Vagina (tissue), 2 donors: Measurements from ENCODE around the gene SFXN1. TPM values are rescaled to one million over a fixed set of nuclear protein-coding genes. Genes with fewer than 3 reads are reported as not detected.
"Not testable (repeated sequence)": the region's sequence is repeated elsewhere in the genome, so short reads cannot be mapped to it uniquely, and the experiment has no call there.

Experiments
- DNase-seq, 2 donors: peaks; one replicate each; pipeline ENCODE4 v3.0.0-alpha.2; 2017; ENCODE audit errors: extremely low spot score in 2 of 2
- H3K27ac ChIP-seq: fragments of 200-600 bp; sonication (generic); one replicate; pipeline ENCODE4 v1.5.1; 2019
- H3K27me3 ChIP-seq: fragments of 200-600 bp; sonication (generic); one replicate; pipeline ENCODE4 v1.5.1; 2019
- H3K36me3 ChIP-seq, 2 donors: fragments of 200-600 bp; sonication (generic); one replicate each; pipeline ENCODE4 v1.5.1; 2017 to 2019
- H3K4me1 ChIP-seq: fragments of 200-600 bp; sonication (generic); one replicate; pipeline ENCODE4 v1.5.1; 2019
- H3K4me3 ChIP-seq, 2 donors: fragments of 200-600 bp; sonication (generic); 1 replicate in 1 of 2; 2 replicates in 1 of 2; pipeline ENCODE4 v1.5.1; 2016 to 2019
- H3K9me3 ChIP-seq: fragments of 200-600 bp; sonication (generic); one replicate; pipeline ENCODE4 v1.5.1; 2019
- POLR2A ChIP-seq, 2 donors: fragments of 450-650 bp; IDR thresholded peaks; one replicate each; pipeline ENCODE4 v1.6.1; 2017; ENCODE audit warnings: antibody characterized with exemption in 2 of 2, mild to moderate bottlenecking in 2 of 2, moderate library complexity in 2 of 2
- POLR2AphosphoS5 ChIP-seq, 2 donors: sonication (generic); formaldehyde crosslinking; IDR thresholded peaks; one replicate each; pipeline ENCODE4 v1.9.0; 2017; ENCODE audit warnings: antibody characterized with exemption in 2 of 2, mild to moderate bottlenecking in 2 of 2, low read depth in 1 of 2; ENCODE audit not compliant: insufficient read depth in 1 of 2
- intact Hi-C: fragments of 100-400 bp; cut with DNase I; formaldehyde crosslinking; loops from one replicate; pipeline ENCODE4 v1.15.1; 2023
- total RNA-seq: library from RNA; depleted of rRNA; stranded (reverse); fragments of >200 nt; gene quantifications from one replicate; pipeline ENCODE4 v1.2.3, GENCODE V29; 2016
- TF ChIP-seq, protein P1 (sequence below), 3 experiments: fragments of 450-650 bp in 2 of 3; fragments of 200-600 bp in 1 of 3; sonication (generic) in 1 of 3; IDR thresholded peaks; one replicate each; pipeline ENCODE4 v1.5.1; 2017 to 2019; ENCODE audit warnings: antibody characterized with exemption in 3 of 3, mild to moderate bottlenecking in 2 of 3, moderate library complexity in 2 of 3

Gene SFXN1
- total RNA-seq, 1 donor from 2014 or later = 88.6 TPM

DNA sequence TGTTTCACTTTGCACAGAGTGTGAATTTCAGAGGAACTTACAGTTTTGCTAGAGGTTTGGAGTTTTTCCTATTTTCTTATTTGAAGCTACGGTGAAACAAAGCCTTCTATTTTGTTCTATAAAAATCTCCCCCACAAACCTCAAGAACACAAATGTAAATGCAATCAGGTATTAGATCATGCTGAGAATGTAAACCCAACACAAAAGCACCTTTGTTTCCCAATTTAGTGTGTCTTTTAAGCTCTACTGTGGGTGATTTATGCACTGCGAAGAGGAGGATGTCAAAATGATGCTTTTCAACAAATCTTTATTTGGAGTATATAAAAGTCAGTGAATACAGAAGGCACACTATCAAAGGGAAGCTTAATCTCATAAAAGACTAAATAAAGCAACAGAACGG lies 30.1 kb upstream of the SFXN1 start:
- Histone ChIP-seq H3K27ac (no peak overlapping the region), H3K27me3 (no peaks in the 10 kb centered on the region), H3K4me1 (peaks cover 17% of the 10 kb centered on the region), H3K4me3 (no peak overlapping the region), H3K36me3 (no peaks in the 10 kb centered on the region), H3K9me3 (no peaks in the 10 kb centered on the region)
- no peak for DNase-seq
- intact Hi-C loops = no loop called here
- TF ChIP-seq POLR2A (IDR thresholded peaks at IDR 0.05) (no peak), POLR2AphosphoS5 (IDR thresholded peaks at IDR 0.05; ENCODE audit: insufficient read depth in 1 of 2, low read depth in 1 of 2) (no peak)
- TF ChIP-seq, protein P1, sequence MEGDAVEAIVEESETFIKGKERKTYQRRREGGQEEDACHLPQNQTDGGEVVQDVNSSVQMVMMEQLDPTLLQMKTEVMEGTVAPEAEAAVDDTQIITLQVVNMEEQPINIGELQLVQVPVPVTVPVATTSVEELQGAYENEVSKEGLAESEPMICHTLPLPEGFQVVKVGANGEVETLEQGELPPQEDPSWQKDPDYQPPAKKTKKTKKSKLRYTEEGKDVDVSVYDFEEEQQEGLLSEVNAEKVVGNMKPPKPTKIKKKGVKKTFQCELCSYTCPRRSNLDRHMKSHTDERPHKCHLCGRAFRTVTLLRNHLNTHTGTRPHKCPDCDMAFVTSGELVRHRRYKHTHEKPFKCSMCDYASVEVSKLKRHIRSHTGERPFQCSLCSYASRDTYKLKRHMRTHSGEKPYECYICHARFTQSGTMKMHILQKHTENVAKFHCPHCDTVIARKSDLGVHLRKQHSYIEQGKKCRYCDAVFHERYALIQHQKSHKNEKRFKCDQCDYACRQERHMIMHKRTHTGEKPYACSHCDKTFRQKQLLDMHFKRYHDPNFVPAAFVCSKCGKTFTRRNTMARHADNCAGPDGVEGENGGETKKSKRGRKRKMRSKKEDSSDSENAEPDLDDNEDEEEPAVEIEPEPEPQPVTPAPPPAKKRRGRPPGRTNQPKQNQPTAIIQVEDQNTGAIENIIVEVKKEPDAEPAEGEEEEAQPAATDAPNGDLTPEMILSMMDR (IDR thresholded peaks at IDR 0.05) = no peak

DNA sequence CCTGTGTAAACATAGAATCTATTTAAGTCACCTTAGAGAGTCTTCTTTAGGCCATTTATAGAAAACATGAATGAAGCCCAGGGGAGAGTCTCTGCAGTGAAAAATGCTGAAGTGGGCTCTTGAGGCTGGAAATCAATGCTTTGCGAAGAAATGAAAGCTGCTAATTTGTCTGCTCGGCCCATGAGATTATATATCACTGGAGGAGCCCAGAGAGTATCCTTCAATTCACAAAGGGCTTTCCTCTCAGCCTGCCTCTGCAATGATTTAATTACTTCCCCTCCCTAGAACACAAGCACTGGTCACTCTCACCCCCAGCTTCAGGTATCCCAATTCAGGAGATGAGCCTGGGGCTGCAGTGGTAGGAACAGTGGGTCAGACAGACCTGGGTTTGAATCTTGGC lies 26.2 kb upstream of the SFXN1 start:
- no peaks in the 10 kb centered on the region for H3K9me3 ChIP-seq
- intact Hi-C loops = no loop called here
- no peaks in the 10 kb centered on the region for H3K27me3 ChIP-seq
- no peaks in the 10 kb centered on the region for H3K36me3 ChIP-seq
- H3K4me3 ChIP-seq = no peak overlapping the region
- TF ChIP-seq POLR2A (IDR thresholded peaks at IDR 0.05) (no peak), POLR2AphosphoS5 (IDR thresholded peaks at IDR 0.05; ENCODE audit: insufficient read depth in 1 of 2, low read depth in 1 of 2) (no peak)
- TF ChIP-seq, protein P1 (IDR thresholded peaks at IDR 0.05) = no peak
- no peak for DNase-seq
- H3K4me1 ChIP-seq = no peaks in the 10 kb centered on the region
- no peak overlapping the region for H3K27ac ChIP-seq

DNA sequence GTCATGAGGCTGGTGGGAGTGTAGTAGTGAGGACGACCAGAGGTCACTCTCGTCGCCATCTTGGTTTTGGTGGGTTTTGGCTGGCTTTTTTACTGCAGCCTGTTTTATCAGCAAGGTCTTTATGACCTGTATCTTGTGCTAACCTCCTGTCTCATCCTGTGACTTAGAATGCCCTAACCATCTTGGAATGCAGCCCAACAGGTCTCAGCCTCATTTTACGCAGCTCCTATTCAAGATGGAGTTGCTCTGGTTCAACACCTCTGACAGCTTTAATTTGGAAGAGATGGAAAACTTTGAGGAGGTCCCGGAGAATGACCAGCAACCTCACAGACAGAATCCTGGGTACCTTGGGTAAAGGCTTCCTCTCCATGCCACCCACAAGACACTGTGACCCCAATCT lies 24.0 kb upstream of the SFXN1 start:
- H3K4me3 ChIP-seq, H3K27ac ChIP-seq, H3K27me3 ChIP-seq, H3K9me3 ChIP-seq, H3K36me3 ChIP-seq, DNase-seq, intact Hi-C loops, H3K4me1 ChIP-seq: not testable (repeated sequence)

DNA sequence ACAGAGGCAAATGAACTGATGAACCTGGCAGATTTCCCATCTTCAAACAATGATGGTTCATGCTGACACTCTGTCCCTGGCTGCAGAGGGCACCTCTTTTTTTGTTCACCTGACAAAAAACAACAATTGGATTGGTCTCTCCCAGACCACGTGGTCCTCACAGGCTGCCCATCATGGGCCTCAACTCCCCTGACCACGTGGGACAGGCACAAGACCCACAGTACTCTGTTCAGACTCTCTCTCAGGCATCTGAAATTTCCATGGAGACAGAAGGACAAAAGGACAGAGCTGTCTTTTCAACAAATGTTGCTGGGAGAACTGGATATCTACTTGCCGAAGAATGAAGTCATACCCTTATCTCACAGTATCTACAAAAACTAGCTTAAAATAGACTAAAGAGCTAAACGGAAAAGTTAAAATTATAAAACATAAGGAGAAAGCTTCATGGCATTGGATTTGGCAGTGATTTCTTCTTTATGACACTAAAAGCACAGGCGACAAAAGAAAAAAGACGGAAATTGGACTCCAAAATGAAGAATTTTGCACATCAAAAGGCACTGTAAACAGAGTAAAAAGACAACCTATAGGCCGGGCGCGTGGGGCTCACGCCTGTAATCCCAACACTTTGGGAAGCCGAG lies 22.1 kb upstream of the SFXN1 start:
- intact Hi-C loops = no loop called here
- H3K4me1 ChIP-seq = no peaks in the 10 kb centered on the region
- H3K4me3 ChIP-seq = no peak overlapping the region
- no peaks in the 10 kb centered on the region for H3K36me3 ChIP-seq
- TF ChIP-seq POLR2AphosphoS5 (IDR thresholded peaks at IDR 0.05; ENCODE audit: insufficient read depth in 1 of 2, low read depth in 1 of 2) (no peak), POLR2A (IDR thresholded peaks at IDR 0.05) (no peak)
- TF ChIP-seq, protein P1 (IDR thresholded peaks at IDR 0.05) = no peak
- no peaks in the 10 kb centered on the region for H3K9me3 ChIP-seq
- DNase-seq = no peak
- H3K27ac ChIP-seq = no peak overlapping the region
- no peaks in the 10 kb centered on the region for H3K27me3 ChIP-seq

DNA sequence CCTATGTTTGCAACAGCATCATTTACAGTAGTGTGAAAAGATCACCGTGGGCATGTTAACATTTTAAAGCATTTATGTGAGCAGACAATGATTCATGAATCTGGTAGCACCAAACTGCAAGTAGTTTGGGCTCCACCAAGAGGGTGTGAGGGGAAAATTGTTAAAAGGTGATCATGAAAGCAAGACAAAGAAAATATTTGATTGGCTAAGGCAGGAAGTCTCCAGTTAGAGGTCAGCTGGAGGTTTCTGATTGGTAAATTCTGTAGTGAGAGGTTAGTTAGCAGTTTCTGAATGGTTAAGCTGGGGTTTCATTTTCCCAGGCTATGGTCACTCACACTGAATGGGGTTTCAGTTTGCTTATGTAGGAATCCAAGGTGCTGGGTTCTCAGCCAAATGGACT lies 20.9 kb upstream of the SFXN1 start:
- Histone ChIP-seq H3K27ac (no peak overlapping the region), H3K4me1 (no peaks in the 10 kb centered on the region), H3K4me3 (no peak overlapping the region), H3K27me3 (no peaks in the 10 kb centered on the region), H3K9me3 (no peaks in the 10 kb centered on the region), H3K36me3 (no peaks in the 10 kb centered on the region)
- intact Hi-C loops = no loop called here
- no peak for TF ChIP-seq POLR2A (IDR thresholded peaks at IDR 0.05)
- no peak for TF ChIP-seq POLR2AphosphoS5 (IDR thresholded peaks at IDR 0.05; ENCODE audit: insufficient read depth in 1 of 2, low read depth in 1 of 2)
- TF ChIP-seq, protein P1 (IDR thresholded peaks at IDR 0.05) = no peak
- no peak for DNase-seq
